ENCODE measurements around the gene GPC5. TPM values are rescaled to one million over a fixed set of nuclear protein-coding genes. Genes with fewer than 3 reads are reported as not detected.

Gene GPC5
- total and polyA plus RNA-seq, 2 donors (not counting 3 experiments of a cell fraction or from before 2014, with no cell fraction given) = 0.59 to 0.97 TPM

DNA sequence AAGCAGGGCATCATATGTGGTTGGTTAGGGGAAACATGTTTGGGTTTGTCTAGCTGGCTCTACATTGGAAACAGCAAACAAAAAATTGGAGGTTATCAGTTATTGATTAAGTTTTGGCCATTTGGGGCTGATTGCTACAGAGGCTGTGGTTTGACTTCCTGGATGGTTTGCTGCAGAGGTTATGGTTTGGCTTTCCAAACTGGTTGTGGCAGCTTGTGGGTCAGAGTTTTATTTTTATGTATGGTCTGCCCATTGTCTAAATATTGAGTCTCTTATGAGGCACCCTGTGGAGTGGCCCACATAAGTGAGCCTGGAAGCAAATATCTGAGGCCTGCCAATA, 261.6 kb downstream of the GPC5 start:
- no peak overlapping the region for H3K27ac ChIP-seq (ENCODE audit: insufficient read depth, low read depth, low read length)
- no peaks in the 10 kb centered on the region for H3K27me3 ChIP-seq (ENCODE audit: control insufficient read depth in 2 of 2, insufficient read depth in 2 of 2, low read length in 2 of 2)
- H3K4me2 ChIP-seq (ENCODE audit: insufficient read depth, low read length) = no peak overlapping the region
- no peak overlapping the region for H3K4me3 ChIP-seq (replicated peaks in 1 of 3; ENCODE audit: insufficient read depth in 1 of 3, low read depth in 1 of 3, low read length in 3 of 3)
- no peak for TF ChIP-seq POLR2AphosphoS5 (IDR thresholded peaks at IDR 0.05; ENCODE audit: insufficient read depth, low read depth, low read length)
- TF ChIP-seq, protein P1, sequence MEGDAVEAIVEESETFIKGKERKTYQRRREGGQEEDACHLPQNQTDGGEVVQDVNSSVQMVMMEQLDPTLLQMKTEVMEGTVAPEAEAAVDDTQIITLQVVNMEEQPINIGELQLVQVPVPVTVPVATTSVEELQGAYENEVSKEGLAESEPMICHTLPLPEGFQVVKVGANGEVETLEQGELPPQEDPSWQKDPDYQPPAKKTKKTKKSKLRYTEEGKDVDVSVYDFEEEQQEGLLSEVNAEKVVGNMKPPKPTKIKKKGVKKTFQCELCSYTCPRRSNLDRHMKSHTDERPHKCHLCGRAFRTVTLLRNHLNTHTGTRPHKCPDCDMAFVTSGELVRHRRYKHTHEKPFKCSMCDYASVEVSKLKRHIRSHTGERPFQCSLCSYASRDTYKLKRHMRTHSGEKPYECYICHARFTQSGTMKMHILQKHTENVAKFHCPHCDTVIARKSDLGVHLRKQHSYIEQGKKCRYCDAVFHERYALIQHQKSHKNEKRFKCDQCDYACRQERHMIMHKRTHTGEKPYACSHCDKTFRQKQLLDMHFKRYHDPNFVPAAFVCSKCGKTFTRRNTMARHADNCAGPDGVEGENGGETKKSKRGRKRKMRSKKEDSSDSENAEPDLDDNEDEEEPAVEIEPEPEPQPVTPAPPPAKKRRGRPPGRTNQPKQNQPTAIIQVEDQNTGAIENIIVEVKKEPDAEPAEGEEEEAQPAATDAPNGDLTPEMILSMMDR (IDR thresholded peaks at IDR 0.05; ENCODE audit: extremely low read depth in 1 of 2, insufficient read depth in 1 of 2, low read depth in 1 of 2, low read length in 2 of 2) = no peak
- no peak overlapping the region for H2AFZ ChIP-seq (ENCODE audit: low read depth, low read length)
- ChIA-PET POLR2A (no interaction called here), CTCF (no interaction called here)
- no peaks in the 10 kb centered on the region for H3K36me3 ChIP-seq (ENCODE audit: control insufficient read depth in 2 of 2, extremely low read depth in 1 of 2, insufficient read depth in 2 of 2, low read length in 2 of 2)
- dilution Hi-C loops (cut with MboI; ENCODE audit: extremely low pct_ligation_motif_present, low sequenced_read_pairs) = no loop called here
- no TSS peak for BruUV-seq (replicated peaks)
- FAIRE-seq (no peak), DNase-seq (ENCODE audit: low read depth, low spot score) (no peak)
- no peaks in the 10 kb centered on the region for H3K4me1 ChIP-seq (ENCODE audit: control insufficient read depth, extremely low read depth, insufficient read depth, low read length)
- peaks cover 3% of the 10 kb centered on the region for H3K9me3 ChIP-seq (replicated peaks; ENCODE audit: control insufficient read depth, insufficient read depth, low read length)
- intact Hi-C loops (cut with micrococcal nuclease) = no loop called here
- no peaks in the 10 kb centered on the region for H3K79me2 ChIP-seq (ENCODE audit: control insufficient read depth, insufficient read depth, low read length)
- H3K9me1 ChIP-seq (replicated peaks; ENCODE audit: control insufficient read depth, extremely low read depth, insufficient read depth, low read length) = no peaks in the 10 kb centered on the region
- no peaks in the 10 kb centered on the region for H4K20me1 ChIP-seq (replicated peaks; ENCODE audit: control insufficient read depth, extremely low read depth, insufficient read depth, low read length)
- H3K9ac ChIP-seq (replicated peaks; ENCODE audit: extremely low read depth, insufficient read depth, low read length) = no peak overlapping the region

DNA sequence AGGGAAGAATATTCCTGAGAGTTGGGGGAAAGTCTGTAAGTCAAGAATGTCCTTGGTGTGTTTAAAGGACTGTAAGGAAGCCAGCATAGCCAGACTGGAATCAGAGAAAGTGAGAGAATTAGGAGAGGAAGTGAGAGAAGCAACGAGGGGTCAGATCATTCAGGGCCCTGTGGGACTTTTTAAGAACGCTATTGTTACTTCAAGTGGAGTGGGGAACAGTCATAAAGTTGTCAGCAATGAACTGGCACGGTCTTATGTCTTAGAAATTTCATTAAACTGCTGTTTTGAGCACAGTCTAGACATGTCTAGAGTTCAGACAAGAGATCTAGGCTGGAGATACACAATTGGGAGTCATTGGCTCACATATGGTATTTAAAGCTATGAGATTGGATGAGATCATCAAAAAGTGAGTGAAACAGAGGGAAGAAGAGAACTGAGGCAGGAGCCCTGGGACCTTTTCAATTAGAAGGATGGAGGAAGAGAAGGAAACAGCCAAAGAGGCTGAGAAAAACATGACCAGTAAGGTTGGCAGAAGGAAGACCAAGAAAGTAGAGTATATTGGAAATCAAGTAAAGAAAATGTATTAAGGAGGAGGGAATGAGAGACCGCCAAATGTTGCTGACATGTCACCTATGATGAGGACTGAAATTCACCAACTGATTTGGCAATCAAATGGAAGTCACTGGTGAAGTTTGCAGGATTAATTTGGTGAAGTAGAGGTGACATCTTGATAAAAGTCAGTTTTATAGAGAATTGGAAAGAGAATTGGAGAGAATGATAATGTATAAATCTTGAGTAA, 263.5 kb downstream of the GPC5 start:
- Histone ChIP-seq H2AFZ (ENCODE audit: low read depth, low read length) (no peak overlapping the region), H4K20me1 (replicated peaks; ENCODE audit: control insufficient read depth, extremely low read depth, insufficient read depth, low read length) (no peaks in the 10 kb centered on the region), H3K79me2 (ENCODE audit: control insufficient read depth, insufficient read depth, low read length) (no peaks in the 10 kb centered on the region), H3K9ac (replicated peaks; ENCODE audit: extremely low read depth, insufficient read depth, low read length) (no peak overlapping the region), H3K4me3 (replicated peaks in 1 of 3; ENCODE audit: insufficient read depth in 1 of 3, low read depth in 1 of 3, low read length in 3 of 3) (no peak overlapping the region), H3K9me3 (replicated peaks; ENCODE audit: control insufficient read depth, insufficient read depth, low read length) (peaks cover 3% of the 10 kb centered on the region), H3K9me1 (replicated peaks; ENCODE audit: control insufficient read depth, extremely low read depth, insufficient read depth, low read length) (no peaks in the 10 kb centered on the region), H3K4me2 (ENCODE audit: insufficient read depth, low read length) (no peak overlapping the region), H3K4me1 (ENCODE audit: control insufficient read depth, extremely low read depth, insufficient read depth, low read length) (no peaks in the 10 kb centered on the region), H3K27me3 (ENCODE audit: control insufficient read depth in 2 of 2, insufficient read depth in 2 of 2, low read length in 2 of 2) (no peaks in the 10 kb centered on the region), H3K36me3 (ENCODE audit: control insufficient read depth in 2 of 2, extremely low read depth in 1 of 2, insufficient read depth in 2 of 2, low read length in 2 of 2) (no peaks in the 10 kb centered on the region), H3K27ac (ENCODE audit: insufficient read depth, low read depth, low read length) (no peak overlapping the region)
- POLR2A ChIA-PET = no interaction called here
- DNase-seq (ENCODE audit: low read depth, low spot score) (no peak), FAIRE-seq (no peak)
- intact Hi-C loops (cut with micrococcal nuclease) = no loop called here
- CTCF ChIA-PET = no interaction called here
- no peak for TF ChIP-seq GATA2 (IDR thresholded peaks at IDR 0.05; ENCODE audit: insufficient read depth, insufficient read length, low read depth, low read length)
- TF ChIP-seq MYC (IDR thresholded peaks at IDR 0.05; ENCODE audit: low read depth, low read length) = no peak
- TF ChIP-seq POLR2AphosphoS5 (IDR thresholded peaks at IDR 0.05; ENCODE audit: insufficient read depth, low read depth, low read length) = no peak
- TF ChIP-seq, protein P2, sequence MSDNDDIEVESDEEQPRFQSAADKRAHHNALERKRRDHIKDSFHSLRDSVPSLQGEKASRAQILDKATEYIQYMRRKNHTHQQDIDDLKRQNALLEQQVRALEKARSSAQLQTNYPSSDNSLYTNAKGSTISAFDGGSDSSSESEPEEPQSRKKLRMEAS (IDR thresholded peaks at IDR 0.05; ENCODE audit: insufficient read depth, insufficient read length) = no peak
- no peak for TF ChIP-seq FOS (IDR thresholded peaks at IDR 0.05; ENCODE audit: borderline replicate concordance, insufficient read depth, low read length)
- dilution Hi-C loops (cut with MboI; ENCODE audit: extremely low pct_ligation_motif_present, low sequenced_read_pairs) = no loop called here
- BruUV-seq (replicated peaks) = no TSS peak

All from endothelial cell of umbilical vein (primary cell).